Daoy (cell line): ENCODE data around the gene ACR. TPM values are rescaled to one million over a fixed set of nuclear protein-coding genes. Genes with fewer than 3 reads are reported as not detected.

ENCODE experiments used
- DNase-seq: peaks from one replicate; pipeline ENCODE4 v3.0.0-alpha.2; 2015; ENCODE audit warnings: low read depth
- total RNA-seq: library from RNA; depleted of rRNA; stranded (reverse); fragments of >200 nt; shearing (Covaris generic); gene quantifications from 2 replicates; pipeline ENCODE4 v1.2.3, GENCODE V29; 2014; rRNA removed

Gene ACR
- not detected in 2 replicates for total RNA-seq

DNA sequence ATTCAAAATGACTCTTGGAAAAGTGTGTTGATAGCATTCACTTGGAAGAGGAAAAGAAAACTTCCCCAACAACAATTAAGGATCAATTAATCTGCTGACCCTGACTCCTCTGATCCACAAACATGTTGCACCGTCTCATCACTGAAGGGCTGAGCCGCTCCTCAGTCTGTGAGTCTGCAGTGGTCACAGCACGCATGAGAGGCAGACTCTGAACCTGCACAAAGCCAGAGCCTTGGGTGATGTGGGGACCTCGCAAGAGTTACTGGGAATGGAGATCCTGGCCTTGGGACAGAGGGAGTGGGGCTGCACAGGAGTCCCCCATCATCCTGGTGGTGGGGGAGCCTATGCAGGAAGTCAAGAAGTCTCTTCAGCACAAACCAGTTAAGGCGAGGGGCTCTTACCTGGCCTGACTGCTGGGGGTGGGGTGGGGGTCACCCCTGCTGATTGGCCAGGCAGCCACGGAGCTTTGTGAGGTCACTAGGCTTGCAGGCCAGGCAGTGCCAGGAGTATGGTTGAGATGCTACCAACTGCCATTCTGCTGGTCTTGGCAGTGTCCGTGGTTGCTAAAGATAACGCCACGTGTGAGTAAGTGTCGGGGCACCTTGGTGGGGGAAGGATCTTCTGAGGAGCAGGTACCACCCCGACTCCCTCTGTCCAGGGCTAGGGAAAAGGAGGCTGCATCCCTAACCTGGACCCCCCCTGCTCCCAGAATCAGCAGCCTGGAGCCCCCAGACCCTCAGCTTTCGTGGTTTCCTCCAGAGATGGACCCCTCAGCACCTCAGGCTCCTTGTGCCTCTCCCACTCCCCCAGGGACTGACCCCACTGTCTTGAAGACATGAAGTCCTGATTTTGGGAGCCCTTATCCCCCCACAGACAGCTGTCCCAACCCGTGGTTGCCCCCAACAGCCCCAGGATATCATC is at the start of gene ACR:
Gene ACR, plus strand, starts transcription at position 477 of the 921 bp plus-strand sequence. Its CDS starts 32 bp downstream, at position 509.
- no peak for DNase-seq

DNA sequence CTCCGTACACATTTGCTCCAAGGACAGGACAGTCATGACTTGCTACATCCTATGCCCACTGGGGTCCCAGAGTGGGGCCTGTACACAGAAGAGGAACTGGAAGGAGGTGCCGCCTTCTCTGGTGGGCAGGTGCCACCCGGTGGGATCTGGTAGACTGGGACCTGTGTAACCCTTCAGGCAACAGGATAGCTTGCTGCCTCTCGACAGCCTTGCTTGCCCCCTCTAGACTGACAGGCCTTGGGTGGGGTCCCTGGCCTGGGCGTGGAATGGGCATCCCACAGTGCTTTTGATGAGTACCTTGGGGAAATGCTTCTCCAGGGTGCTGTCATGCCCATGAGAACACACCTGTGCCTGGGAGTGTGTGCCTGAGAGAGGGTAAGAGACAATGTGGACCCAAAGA is 49.6 kb upstream of the ACR start:
- DNase-seq: no peak

DNA sequence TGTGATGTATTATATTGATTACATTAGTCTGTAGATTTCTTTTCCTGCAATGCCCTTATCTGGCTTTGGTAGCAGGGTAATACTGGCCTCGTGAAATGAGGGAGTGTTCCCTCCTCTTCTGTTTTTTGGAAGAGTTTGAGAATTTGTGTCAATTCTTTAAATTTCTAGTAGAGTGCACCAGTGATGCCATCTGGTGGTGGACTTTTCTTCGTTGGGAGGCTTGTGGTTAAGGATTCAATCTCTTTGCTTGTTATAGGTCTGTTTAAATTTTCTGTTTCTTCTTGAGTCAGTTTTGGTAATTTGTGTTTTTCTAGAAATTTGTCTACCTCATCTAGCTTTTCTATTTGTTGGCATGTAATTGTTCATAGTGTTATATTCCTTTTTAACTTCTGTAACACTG is 46.5 kb upstream of the ACR start:
- DNase-seq: no peak

DNA sequence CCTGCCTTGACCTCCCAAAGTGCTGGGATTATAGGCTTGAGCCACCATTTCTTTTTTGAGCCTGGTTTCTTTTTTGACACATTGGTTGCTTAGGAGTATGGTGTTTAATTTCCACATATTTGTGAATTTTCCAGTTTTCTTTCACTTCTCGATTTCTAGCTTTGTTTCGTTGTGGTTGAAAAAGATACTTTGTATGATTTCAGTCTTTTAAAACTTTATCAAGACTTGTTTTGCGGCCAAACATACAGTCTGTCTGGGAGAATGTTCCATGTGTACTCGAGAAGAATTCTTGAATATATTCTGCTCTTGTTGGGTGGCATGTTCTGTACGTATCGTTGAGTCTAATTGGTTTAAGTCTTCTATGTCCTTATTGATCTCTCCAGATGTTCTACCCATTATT is 44.5 kb upstream of the ACR start:
- no peak for DNase-seq

DNA sequence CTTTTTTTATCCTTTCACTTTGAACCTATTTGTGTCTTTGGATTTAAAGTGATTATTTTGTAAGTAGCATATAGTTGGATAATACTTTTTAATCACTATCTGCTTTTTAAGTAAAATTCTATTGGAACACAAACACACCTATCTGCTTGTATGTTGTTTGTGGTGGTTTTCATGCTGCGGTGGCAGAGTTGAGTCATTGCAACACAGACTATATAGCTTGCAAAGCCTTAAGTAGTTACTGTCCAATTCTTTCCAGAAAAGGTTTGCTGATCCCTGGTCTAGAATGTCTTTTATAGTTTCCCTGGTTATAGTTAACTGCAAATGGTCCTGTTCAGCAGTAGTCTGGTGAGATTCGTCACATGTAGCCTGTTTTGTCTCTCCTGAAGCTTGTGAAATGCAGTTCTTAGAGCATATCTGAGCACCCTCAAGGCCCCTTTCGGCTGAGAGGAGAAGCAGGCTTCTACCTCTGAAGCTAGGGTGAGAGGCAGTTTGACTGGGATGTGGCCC is 43.9 kb upstream of the ACR start:
- DNase-seq: no peak

DNA sequence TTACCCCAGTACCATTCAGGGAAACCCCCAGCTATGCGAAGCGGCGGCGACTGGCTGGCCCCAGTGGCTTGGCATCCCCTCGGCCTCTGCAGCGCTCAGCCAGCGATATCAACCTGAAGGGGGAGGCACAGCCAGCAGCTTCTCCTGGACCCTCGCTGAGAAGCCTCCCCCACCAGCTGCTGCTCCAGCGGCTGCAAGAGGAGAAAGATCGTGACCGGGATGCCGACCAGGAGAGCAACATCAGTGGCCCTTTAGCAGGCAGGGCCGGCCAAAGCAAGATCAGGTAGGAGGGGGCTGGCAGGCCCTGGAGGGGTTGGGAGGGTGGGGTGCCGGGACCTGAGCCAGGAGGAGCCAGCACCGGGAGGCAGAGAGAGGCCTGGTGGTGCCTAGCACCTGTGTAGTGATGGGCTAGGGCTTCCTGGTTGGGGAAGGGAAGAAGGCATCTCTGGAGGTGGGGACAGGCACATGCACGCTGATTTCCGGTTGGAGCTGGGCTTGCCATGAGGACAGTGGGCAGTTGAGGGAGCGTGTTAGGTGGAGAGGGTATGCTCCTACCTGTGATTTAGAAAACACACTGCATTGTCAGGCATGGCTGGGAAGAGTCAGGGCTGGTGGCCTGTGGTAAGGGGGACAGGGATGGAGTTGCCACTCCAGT is 43.1 kb upstream of the ACR start:
- DNase-seq: no peak

DNA sequence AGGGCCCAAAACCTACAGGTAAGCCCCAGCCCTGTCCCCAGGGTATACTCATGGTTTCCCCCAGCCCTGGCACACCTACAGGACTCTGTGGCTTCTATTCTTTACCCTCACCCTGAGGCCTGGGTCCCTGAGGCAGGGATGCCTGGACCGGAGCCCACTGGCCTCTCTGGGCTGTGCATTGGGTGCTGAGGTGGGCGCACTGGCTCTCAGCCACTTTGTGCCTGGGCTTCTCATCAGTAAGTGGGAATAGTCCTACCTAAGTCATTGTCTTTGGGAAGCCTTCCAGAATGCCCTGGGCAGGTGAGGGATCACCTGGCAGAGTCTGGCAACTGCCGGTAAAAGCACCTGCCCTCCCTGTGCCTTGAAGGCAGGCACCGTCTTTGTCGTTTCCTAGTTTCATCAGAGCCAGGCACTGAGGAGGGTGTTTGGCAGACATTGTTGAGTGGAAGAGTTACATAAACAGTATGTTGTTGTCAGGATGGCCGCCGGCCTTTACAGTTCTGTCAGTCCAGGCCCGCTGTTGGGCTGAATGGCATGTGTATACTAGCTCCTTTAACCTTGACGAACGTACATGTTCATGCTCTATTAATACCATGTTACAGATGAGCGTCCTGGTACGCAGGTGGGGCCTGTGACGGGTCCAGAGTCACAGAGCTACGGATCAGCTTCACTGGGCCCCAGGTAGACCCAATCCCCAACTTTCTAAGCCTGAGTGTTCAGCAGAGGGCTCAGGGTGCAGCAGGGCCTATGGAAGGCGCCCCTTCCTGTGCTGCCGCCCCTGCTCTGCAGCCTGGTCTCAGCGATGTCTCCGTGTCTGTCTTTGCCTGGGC is 42.4 kb upstream of the ACR start:
- no peak for DNase-seq

DNA sequence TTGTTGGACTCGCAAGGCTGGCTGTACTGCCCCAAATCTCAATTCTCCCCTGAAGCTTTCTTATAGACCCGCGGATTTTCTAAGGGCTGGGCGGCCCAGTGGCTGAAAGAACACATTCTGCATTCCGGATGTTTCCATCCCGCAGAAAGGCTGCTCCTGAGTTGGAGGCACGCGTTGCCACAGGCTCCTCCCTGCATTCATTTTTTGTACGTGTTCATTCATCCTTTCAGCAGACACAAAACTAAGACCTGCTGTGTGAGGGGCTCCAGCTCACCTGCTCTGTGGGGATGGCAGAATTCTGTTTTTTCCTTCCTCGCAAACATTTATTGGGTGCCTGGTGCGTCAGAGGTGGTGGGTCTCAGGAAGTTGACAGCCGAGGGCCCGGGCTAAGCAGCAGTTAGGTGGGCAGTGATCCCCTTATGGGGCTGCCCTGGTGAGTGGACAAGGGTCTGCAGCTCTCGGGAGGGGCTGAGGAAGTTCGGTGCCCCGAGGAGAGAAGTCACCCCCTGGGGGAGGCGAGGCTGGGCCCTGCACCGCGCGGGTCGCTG is 41.7 kb upstream of the ACR start:
- DNase-seq: no peak

DNA sequence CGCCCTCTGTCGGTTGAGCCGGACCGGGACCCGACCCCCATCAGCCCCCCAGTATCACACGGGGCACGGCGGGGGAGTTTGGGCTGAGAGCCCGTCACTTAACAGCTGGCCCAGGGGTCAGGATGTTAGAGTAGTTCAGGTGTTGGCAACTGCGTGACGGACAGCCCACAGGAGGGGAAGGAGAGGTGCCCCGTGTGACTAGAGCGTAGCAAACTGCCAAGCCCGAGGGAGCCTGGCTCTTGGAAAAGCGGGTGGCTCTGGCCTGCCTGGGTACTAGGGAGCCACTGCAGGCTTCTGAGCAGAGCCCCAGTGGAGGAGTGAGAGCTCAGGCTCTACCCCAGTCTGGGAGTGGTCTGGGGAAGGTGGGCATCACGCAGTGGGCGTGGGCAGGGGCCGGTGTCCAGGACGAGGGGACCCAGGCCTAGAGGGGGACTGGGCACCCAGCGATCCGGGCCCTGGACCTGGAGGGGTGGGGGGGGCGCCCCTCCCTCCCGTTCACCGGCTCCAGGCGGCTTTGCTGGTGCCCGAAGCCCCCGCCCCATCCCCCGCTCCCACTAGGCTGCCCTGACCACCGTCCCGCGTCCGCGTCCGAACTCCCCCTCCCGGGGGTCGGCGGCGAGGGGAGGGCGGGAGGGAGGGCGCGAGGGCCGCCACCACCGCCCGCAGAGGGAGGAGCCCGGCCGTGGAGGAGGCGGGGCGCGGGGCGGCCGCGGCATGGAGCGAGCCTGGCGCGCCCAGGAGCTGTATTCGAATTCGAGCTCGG is 41.0 kb upstream of the ACR start:
- DNase-seq: no peak

DNA sequence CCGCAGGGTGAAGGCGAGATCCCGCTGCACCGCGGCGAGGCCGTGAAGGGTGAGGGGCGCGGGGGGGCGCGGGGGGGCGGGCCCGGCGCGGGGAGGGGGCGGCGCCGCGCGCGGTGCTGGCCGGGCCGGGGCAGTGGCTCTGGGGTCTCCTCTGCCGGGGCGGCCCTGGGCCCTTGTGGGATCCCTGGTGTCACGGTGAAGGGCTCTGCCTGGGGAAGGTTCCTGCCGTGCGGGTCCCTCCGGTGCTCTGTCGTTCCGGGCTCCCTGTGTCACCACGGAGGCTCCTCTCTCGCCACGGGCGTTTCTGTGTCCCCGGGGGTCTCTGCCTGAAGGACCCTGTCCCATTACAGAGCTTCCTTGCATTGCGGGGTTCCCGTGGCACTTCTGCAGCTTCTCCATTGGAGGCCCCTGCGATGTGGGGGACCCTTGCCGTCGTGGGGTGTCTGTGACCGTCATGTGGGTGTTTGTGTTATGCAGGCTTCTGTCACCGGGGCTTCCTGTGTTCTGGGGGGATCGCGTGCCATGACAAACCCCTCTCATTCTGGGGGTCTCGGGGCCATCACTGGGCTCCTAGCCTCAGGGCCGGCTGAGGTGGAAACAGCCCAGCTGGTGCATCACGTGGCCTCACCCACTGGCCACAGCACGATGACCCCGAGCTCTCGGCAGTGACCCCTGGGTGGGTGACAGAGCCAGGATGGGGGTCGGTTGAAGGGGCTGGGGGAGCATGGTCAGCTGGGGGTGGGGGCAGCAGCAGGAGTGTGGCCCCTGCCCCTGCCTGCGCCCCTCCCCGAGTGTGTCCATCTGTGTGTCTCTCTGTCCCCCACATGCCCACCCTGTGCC is 40.1 kb upstream of the ACR start:
- no peak for DNase-seq

DNA sequence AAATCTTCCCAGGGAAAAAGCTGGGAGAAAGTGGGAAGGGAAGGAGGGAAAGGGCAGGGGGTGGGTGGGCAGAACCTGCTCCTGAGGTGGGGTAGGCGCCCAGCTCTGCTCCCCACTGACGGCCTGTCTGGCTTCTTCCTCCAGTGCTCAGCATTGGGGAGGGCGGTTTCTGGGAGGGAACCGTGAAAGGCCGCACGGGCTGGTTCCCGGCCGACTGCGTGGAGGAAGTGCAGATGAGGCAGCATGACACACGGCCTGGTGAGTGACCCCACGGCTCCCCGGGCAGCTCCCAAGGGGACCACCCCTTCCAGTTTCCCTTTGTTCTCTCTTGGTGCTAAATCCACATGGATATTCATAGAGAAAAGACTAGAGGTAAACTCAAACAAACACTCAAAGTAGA is 39.5 kb upstream of the ACR start:
- DNase-seq: no peak

DNA sequence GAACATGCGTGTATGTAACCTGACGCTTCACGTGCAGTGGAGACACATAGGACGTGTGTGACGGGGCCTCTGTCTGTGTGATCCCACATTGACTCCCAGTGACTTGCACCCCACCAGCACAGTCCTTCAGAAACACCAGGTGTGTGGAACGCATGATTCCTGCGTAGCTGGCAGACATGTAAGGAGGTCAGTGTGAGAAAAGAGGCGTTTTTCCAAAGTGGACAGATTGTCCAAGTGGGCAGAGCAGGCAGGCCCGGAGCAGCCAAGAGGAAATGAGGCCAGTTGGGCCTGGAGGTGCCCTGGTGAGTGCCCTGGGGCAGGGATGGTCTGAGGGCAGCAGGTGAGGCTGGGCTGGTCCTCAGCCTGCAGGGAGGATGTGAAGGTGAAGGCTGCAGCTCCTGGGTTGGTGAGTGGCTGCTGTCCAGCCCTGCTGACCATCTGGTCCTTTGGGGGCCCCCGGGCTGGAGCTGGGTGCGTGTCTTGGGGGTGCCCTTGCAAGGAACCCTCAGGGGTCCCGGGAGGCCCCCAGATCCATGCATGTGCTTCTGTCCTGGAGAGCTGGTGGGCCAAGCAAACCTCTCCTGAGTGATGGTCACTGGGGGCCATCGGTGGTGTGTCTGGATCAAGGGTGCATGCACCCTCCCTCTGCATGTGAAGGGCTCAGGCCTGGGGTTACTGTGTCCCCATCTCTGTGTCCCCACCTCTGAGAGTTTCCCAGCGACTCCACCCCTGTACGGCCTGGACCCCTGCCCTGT is 38.8 kb upstream of the ACR start:
- no peak for DNase-seq

DNA sequence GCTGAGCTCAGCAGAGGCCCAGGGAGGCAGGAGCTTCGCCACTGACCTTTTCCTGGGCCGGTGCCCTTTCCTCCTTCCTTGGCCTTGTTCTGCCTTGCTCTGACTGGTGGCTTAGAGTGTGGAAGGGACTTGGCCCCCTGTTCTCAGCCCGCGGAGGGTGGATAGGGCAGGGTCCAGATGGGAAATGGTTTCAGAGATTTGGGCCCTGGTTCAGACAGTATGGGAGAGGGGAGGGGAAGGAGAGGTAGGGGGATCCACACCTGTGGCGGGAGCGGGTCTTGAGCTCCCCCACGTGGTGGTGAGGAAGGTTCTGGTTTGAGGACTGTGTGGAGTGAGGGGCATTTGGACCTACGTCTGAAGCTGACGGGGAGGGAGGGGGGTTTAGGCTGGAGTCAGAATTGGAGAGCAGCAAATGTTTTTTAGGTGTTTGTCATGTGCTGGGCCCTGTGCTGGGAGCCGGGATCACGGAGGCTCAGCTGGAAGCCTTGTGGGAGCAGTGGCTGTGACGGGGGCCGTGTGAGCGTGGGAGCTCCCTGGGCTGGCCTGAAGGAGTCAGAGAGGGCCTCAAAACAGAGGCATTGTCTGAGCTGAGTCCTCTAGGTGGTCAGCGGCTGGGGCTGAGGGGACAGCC is 38.1 kb upstream of the ACR start:
- DNase-seq: no peak

DNA sequence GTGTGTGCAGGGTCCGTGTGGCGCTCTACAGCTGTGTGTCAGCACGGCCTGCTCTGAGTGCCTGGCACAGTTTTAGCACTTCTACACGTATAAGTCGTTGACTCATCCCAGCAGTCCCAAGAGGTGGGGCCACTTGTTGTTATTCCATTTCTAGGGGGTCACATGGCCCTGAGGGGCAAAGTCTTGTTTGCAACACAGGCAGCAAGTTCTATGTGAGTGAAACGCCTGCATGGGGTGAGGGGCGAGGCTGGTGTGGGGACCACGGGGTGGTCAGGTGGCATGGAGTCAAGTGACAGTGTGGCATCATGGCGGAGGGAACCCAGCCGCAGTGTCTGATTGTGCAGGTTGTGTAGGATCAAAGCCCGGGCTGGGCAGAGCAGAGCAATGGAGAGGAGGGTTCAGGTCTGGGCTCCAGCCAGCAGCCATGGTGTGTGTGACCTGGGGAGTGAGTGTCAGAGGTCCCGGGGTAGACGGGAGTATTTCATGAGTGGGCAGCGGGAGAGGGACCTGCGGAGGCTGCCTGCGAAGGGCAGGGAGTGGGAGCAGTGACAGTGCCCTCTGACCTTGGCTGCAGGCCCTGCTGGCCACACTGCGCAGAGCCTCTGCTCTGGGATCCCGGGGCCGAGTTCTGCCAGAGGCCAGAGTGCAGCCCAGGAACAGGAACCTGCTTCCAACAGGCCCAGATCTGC is 37.5 kb upstream of the ACR start:
- DNase-seq: no peak

DNA sequence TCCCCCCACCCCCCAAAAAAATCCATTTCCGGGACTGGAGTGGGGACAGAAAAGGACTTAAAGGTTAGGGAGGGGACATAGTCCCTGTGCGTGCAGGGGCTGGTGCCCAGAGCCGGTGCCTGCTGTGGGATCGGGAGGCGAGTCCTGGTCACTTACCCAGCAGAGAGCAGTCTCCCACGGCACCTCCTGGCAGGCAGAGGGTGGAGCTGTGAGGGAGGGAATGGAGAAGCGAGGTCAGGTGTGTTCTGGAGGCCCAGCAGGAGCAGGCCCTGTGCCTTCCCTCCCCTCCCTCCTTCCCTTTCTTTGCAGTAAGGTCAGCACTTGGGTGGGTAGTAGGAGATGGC is 37.0 kb upstream of the ACR start:
- no peak for DNase-seq

DNA sequence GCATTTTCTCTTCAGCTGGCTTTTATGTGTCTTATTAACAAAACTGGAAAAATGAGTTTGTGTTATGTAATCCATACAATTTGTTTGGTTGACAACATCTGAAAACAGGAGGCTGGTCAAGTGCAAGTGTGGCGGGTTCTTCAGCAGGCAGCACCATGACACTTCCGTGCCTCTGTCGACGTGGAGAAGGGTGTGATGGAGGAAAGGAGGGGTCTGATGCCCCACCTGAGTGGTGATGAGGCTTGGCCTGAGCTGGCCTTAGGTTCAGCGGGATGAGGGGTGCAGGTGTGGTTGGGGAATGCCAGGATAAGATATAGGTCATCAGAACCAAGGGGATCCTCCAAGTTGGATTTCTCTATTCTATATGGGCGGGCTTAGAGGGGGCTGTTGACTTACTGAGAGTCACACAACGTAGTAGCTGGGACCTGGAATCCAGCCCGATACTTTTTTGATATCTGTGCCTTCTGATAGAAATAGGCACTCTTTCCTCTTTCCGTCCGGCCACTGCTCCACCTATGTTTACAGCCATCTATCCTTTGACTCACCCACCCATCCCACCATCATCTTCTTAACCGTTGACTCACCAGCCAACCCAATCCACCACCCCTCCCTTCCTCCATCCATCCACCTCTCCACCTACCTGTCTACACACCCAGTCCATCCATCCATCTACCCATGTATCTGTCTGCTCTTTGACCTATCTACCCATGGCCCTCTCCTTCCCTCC is 36.4 kb upstream of the ACR start:
- DNase-seq: no peak

DNA sequence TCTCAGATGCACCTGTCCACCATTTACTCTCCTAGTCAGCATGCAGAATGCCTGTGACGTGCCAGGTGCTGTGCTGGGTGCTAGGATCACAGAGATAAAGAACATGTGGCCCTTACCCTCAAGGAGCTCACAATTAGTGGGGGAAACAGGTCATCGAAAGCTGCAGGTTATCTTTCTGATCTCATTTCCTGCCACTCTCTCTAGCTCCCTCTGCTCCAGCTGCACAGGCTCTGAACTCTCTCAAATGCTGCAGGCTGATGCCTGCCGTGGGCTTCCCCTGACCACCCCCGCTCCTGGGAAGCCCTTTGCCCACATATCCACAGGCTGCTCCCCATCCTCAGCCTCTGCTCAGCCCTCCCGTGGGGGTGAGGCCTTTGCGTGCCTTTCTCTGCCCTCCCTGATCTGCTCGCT is 35.7 kb upstream of the ACR start:
- no peak for DNase-seq
